Keratinocyte (primary cell): ENCODE results near the gene PGAP3.

ENCODE experiments used
- EZH2 ChIP-seq: IDR thresholded peaks from one replicate; pipeline ENCODE4 v1.6.1; 2012; ENCODE audit warnings: inconsistent platforms, mild to moderate bottlenecking, low read length, moderate library complexity
- TF ChIP-seq, protein P1 (sequence below), 3 experiments: IDR thresholded peaks in 1 of 3; conservative IDR thresholded peaks in 1 of 3; optimal IDR thresholded peaks in 1 of 3; 2 replicates in 2 of 3; 3 replicates in 1 of 3; pipeline versions ENCODE3 to v1.5.1; 2011; ENCODE audit warnings: low read length in 3 of 3, mild to moderate bottlenecking in 3 of 3, moderate library complexity in 2 of 3, control low read depth in 1 of 3, inconsistent platforms in 1 of 3; ENCODE audit not compliant: insufficient read depth in 2 of 3; ENCODE audit errors: extremely low read depth in 1 of 3

GRCh38 chr17:39678340-39679116 is 9.3 kb downstream of the PGAP3 start:
- TF ChIP-seq, protein P1, sequence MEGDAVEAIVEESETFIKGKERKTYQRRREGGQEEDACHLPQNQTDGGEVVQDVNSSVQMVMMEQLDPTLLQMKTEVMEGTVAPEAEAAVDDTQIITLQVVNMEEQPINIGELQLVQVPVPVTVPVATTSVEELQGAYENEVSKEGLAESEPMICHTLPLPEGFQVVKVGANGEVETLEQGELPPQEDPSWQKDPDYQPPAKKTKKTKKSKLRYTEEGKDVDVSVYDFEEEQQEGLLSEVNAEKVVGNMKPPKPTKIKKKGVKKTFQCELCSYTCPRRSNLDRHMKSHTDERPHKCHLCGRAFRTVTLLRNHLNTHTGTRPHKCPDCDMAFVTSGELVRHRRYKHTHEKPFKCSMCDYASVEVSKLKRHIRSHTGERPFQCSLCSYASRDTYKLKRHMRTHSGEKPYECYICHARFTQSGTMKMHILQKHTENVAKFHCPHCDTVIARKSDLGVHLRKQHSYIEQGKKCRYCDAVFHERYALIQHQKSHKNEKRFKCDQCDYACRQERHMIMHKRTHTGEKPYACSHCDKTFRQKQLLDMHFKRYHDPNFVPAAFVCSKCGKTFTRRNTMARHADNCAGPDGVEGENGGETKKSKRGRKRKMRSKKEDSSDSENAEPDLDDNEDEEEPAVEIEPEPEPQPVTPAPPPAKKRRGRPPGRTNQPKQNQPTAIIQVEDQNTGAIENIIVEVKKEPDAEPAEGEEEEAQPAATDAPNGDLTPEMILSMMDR (optimal IDR thresholded peaks at IDR 0.05 in 1 of 3, IDR thresholded peaks at IDR 0.05 in 1 of 3, conservative IDR thresholded peaks at IDR 0.05 in 1 of 3; ENCODE audit: extremely low read depth in 1 of 3, insufficient read depth in 2 of 3, low read length in 3 of 3) = no peak
- TF ChIP-seq EZH2 = no peak
